HCT116 (cell line): ENCODE data around the gene ID1. TPM values are rescaled to one million over a fixed set of nuclear protein-coding genes. Genes with fewer than 3 reads are reported as not detected.

Experiments used
- ATAC-seq: fragments of 200-7000 bp; cut with Tn5 transposase; 2 replicates; pipeline ENCODE4 v1.9.1; 2020; ENCODE audit warnings: mild to moderate bottlenecking, moderate library complexity
- BruUV-seq: library from RNA; stranded (reverse); fragments of 400-500 nt; replicated peaks from 2 replicates; lab custom pipeline; 2021; lab: Mats Ljungman, UMichigan
- CTCF ChIA-PET: fragments of 300-600 bp; sonication (Branson Sonifier 250); formaldehyde crosslinking; loops from one replicate; lab custom pipeline; 2021; ENCODE audit warnings: antibody characterized with exemption; lab: Charles Lee
- POLR2A ChIA-PET: fragments of 300-600, 350-600 bp; sonication (Branson Sonifier 250); formaldehyde crosslinking; loops from one replicate; lab custom pipeline; 2021; ENCODE audit warnings: antibody characterized with exemption; lab: Charles Lee
- RAD21 ChIA-PET, 2 experiments: fragments of 300-600 bp; sonication (Branson Sonifier 250); formaldehyde crosslinking; loops; one replicate each; lab custom pipeline; 2023; ENCODE audit warnings: low total read pairs in 2 of 2; ENCODE audit not compliant: uncharacterized antibody in 2 of 2, unreplicated experiment in 2 of 2, low non-redundant PET in 1 of 2; lab: Charles Lee
- DNase-seq: peaks from one replicate; pipeline ENCODE4 v3.0.0-alpha.2; 2010; ENCODE audit warnings: low read depth, low spot score
- H2AFZ ChIP-seq: fragments of 200-600 bp; shearing (Covaris generic), sonication (generic); 2 replicates; pipeline ENCODE4 v1.6.1; 2017; ENCODE audit warnings: low read depth, mixed run types, mixed read lengths, antibody characterized with exemption, low read length; ENCODE audit not compliant: poor library complexity, severe bottlenecking
- H3K27ac ChIP-seq: 2 replicates; pipeline ENCODE4 v1.5.1; 2012; ENCODE audit warnings: low read depth, low read length
- H3K27me3 ChIP-seq: fragments of 200-600 bp; sonication (generic); 2 replicates; pipeline ENCODE4 v1.6.1; 2016; ENCODE audit warnings: mixed run types, low read length, mixed read lengths; ENCODE audit not compliant: insufficient read depth
- H3K36me3 ChIP-seq, 2 experiments: fragments of 200-500 bp in 1 of 2; fragments of 200-600 bp in 1 of 2; sonication (Bioruptor generic) in 1 of 2; sonication (generic) in 1 of 2; 2 replicates each; pipeline versions ENCODE4 v1.5.1 to v1.6.1; 2014 to 2016; ENCODE audit warnings: low read length in 2 of 2, inconsistent platforms in 1 of 2, mixed read lengths in 1 of 2, mixed run types in 1 of 2; ENCODE audit not compliant: insufficient read depth in 2 of 2, control insufficient read depth in 1 of 2
- H3K4me1 ChIP-seq, 2 experiments: fragments of 200-600 bp in 1 of 2; sonication (generic) in 1 of 2; 2 replicates each; pipeline versions ENCODE4 v1.5.1 to v1.6.1; 2012 to 2017; ENCODE audit warnings: low read length in 2 of 2, inconsistent platforms in 1 of 2, mild to moderate bottlenecking in 1 of 2, mixed read lengths in 1 of 2, mixed run types in 1 of 2, moderate library complexity in 1 of 2; ENCODE audit not compliant: insufficient read depth in 2 of 2, control insufficient read depth in 1 of 2
- H3K4me2 ChIP-seq: fragments of 200-600 bp; sonication (generic); 2 replicates; pipeline ENCODE4 v1.6.1; 2017; ENCODE audit warnings: mixed run types, low read length, mixed read lengths
- H3K4me3 ChIP-seq, 2 experiments: fragments of 200-600 bp in 1 of 2; sonication (generic) in 1 of 2; replicated peaks in 1 of 2; 2 replicates each; pipeline ENCODE4 v1.5.1; 2011 to 2016; ENCODE audit warnings: low read length in 2 of 2, control low read depth in 1 of 2, low read depth in 1 of 2, mild to moderate bottlenecking in 1 of 2, mixed read lengths in 1 of 2, mixed run types in 1 of 2
- H3K79me2 ChIP-seq: fragments of 200-600 bp; sonication (generic); 2 replicates; pipeline ENCODE4 v1.6.1; 2017; ENCODE audit warnings: mild to moderate bottlenecking, mixed run types, low read length, moderate library complexity, mixed read lengths; ENCODE audit not compliant: insufficient read depth
- H3K9ac ChIP-seq: fragments of 200-600 bp; sonication (generic); 2 replicates; pipeline ENCODE4 v1.6.1; 2016; ENCODE audit warnings: low read length, mixed read lengths
- H3K9me2 ChIP-seq: fragments of 200-600 bp; sonication (generic), shearing (Covaris generic); 2 replicates; pipeline ENCODE4 v1.6.1; 2017; ENCODE audit warnings: mixed run types, mild to moderate bottlenecking, moderate library complexity; ENCODE audit not compliant: insufficient read depth
- H3K9me3 ChIP-seq, 2 experiments: fragments of 200-500 bp in 1 of 2; fragments of 200-600 bp in 1 of 2; sonication (Bioruptor generic) in 1 of 2; sonication (generic) in 1 of 2; 2 replicates each; pipeline ENCODE4 v1.6.1; 2014 to 2017; ENCODE audit warnings: low read length in 2 of 2, mixed read lengths in 2 of 2, inconsistent platforms in 1 of 2, low read depth in 1 of 2, mild to moderate bottlenecking in 1 of 2, mixed run types in 1 of 2, moderate library complexity in 1 of 2; ENCODE audit not compliant: control insufficient read depth in 1 of 2, insufficient read depth in 1 of 2
- H4K20me1 ChIP-seq: fragments of 200-600 bp; sonication (generic), shearing (Covaris generic); 2 replicates; pipeline ENCODE4 v1.6.1; 2017; ENCODE audit warnings: mixed run types, mild to moderate bottlenecking, moderate library complexity; ENCODE audit not compliant: insufficient read depth
- CBX3 ChIP-seq: IDR thresholded peaks from 2 replicates; pipeline ENCODE4 v1.6.1; 2012; ENCODE audit warnings: low read depth
- CEBPB ChIP-seq: IDR thresholded peaks from 2 replicates; pipeline ENCODE4 v1.6.1; 2012; ENCODE audit warnings: low read depth
- CTCF ChIP-seq, 3 experiments: fragments of 200-600 bp in 1 of 3; sonication (generic) in 1 of 3; IDR thresholded peaks in 2 of 3; conservative IDR thresholded peaks in 1 of 3; 2 replicates each; pipeline ENCODE4 v1.5.1; 2012 to 2017; ENCODE audit warnings: low read depth in 2 of 3, low read length in 2 of 3, antibody characterized with exemption in 1 of 3, borderline replicate concordance in 1 of 3, control low read depth in 1 of 3, mild to moderate bottlenecking in 1 of 3, mixed read lengths in 1 of 3, mixed run types in 1 of 3, moderate library complexity in 1 of 3; ENCODE audit not compliant: insufficient read depth in 1 of 3
- EGR1 ChIP-seq: IDR thresholded peaks from 2 replicates; pipeline ENCODE4 v1.6.1; 2012; ENCODE audit warnings: low read depth
- ELF1 ChIP-seq: IDR thresholded peaks from 2 replicates; pipeline ENCODE4 v1.6.1; 2012; ENCODE audit warnings: low read depth, borderline replicate concordance
- EZH2 ChIP-seq: fragments of 200-600 bp; sonication (generic); IDR thresholded peaks from 2 replicates; pipeline ENCODE4 v1.6.1; 2017; ENCODE audit warnings: antibody characterized with exemption, mixed run types
- FOSL1 ChIP-seq: IDR thresholded peaks from 2 replicates; pipeline ENCODE4 v1.6.1; 2012; ENCODE audit warnings: low read depth
- JUND ChIP-seq: IDR thresholded peaks from 2 replicates; pipeline ENCODE4 v1.6.1; 2012
- POLR2A ChIP-seq: IDR thresholded peaks from 2 replicates; pipeline ENCODE4 v1.7.0; 2011; ENCODE audit warnings: borderline replicate concordance; ENCODE audit not compliant: insufficient read depth, insufficient read length; ENCODE audit errors: extremely low read depth
- POLR2AphosphoS5 ChIP-seq: IDR thresholded peaks from 2 replicates; pipeline ENCODE4 v1.6.1; 2011; ENCODE audit warnings: mild to moderate bottlenecking, low read depth, low read length, moderate library complexity
- SIN3A ChIP-seq: IDR thresholded peaks from 2 replicates; pipeline ENCODE4 v1.6.1; 2012; ENCODE audit warnings: low read depth
- SP1 ChIP-seq: IDR thresholded peaks from 2 replicates; pipeline ENCODE4 v1.6.1; 2012; ENCODE audit warnings: low read depth
- SRF ChIP-seq: IDR thresholded peaks from 2 replicates; pipeline ENCODE4 v1.6.1; 2012; ENCODE audit warnings: low read depth
- TCF7L2 ChIP-seq: IDR thresholded peaks from 2 replicates; pipeline ENCODE4 v1.7.0; 2011; ENCODE audit warnings: borderline replicate concordance, inconsistent platforms; ENCODE audit not compliant: insufficient read depth, insufficient read length; ENCODE audit errors: extremely low read depth
- YY1 ChIP-seq: IDR thresholded peaks from 2 replicates; pipeline ENCODE4 v1.6.1; 2011; ENCODE audit warnings: low read length, low read depth, moderate library complexity, mild to moderate bottlenecking; ENCODE audit not compliant: insufficient replicate concordance; ENCODE audit errors: extremely low read depth
- ZFX ChIP-seq: fragments of 450-650 bp; IDR thresholded peaks from 2 replicates; pipeline ENCODE4 v1.6.1; 2017
- ZNF274 ChIP-seq: fragments of 200-500 bp; sonication (Bioruptor generic); IDR thresholded peaks from 2 replicates; pipeline ENCODE4 v1.6.1; 2014; ENCODE audit warnings: mild to moderate bottlenecking, low read depth, low read length, inconsistent platforms
- intact Hi-C: fragments of 100-400 bp; cut with micrococcal nuclease; formaldehyde crosslinking; loops from 2 replicates; pipeline ENCODE4 v1.10.0; 2022
- total RNA-seq: library from RNA; stranded (reverse); gene quantifications from one replicate; pipeline ENCODE4 v1.2.1, GENCODE V29; 2021; ENCODE audit not compliant: unreplicated experiment
- TF ChIP-seq, protein P1 (sequence below): IDR thresholded peaks from 2 replicates; pipeline ENCODE4 v1.6.1; 2012; ENCODE audit warnings: low read depth
- TF ChIP-seq, protein P2 (sequence below): IDR thresholded peaks from 2 replicates; pipeline ENCODE4 v1.6.1; 2012
- TF ChIP-seq, protein P3 (sequence below): IDR thresholded peaks from 2 replicates; pipeline ENCODE4 v1.6.1; 2012

The ID1 gene
- total RNA-seq, 1 experiment from 2014 or later: 811 TPM

DNA sequence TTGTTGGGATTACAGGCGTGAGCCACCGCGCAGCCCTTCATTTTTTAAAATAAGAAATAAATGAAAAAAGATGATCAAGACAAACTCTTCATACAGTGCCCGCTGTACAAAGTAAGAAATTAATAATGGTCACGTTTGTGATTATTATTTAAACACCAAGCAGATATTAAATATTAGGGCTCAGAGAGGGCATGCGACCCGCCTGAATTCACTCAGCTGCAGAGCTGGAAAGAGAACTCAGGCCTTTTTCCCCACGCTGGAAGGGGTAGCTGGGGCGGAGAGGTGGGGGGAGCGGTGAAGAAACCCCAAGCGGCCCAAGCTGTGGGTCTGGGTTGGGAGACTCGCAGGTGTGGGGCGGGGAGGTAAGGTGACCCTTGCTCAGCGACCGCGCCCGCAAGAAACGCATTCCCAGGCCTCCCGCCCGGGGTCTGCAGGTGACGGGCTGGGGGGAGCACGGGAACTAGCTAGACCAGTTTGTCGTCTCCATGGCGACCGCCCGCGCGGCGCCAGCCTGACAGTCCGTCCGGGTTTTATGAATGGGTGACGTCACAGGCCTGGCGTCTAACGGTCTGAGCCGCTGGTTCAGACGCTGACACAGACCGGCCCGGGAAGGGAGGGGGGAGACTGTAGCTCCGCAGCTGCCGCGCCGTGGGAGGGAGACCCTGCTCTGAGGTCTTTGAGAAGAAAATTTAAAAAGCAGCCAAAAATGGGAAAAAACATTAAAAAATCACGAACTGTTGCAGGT lies 1.1 kb upstream of the ID1 start:
- H3K9ac ChIP-seq: peak overlapping the region; percentile 99
- H3K27me3 ChIP-seq: no peaks in the 10 kb centered on the region
- POLR2A ChIA-PET: interaction anchor here (0.7 to 20.0 kb wide), 14 partner anchors 8 to 758 kb away, joined by 3 to 1106 read pairs (median 7); partner anchors contain the start of gene BCL2L1
- H3K36me3 ChIP-seq: peaks cover 0 to 13% of the 10 kb centered on the region in 2 experiments; a peak in 2 of 4 replicates
- H3K9me2 ChIP-seq: no peaks in the 10 kb centered on the region
- CTCF ChIA-PET: interaction anchor here (0.7 to 3.0 kb wide), 9 partner anchors 9 to 120 kb away, joined by 4 to 24 read pairs (median 6); no protein-coding TSS in a partner anchor
- H2AFZ ChIP-seq: no peak overlapping the region
- H3K9me3 ChIP-seq: no peaks in the 10 kb centered on the region
- DNase-seq (peak; percentile 96), ATAC-seq (peak; percentile 42)
- no peaks in the 10 kb centered on the region; the same call in 1 of the 2 replicates for H4K20me1 ChIP-seq
- BruUV-seq: no TSS peak
- RAD21 ChIA-PET: interaction anchor here (1.1 to 1.9 kb wide), 5 partner anchors 9 to 37 kb away, joined by 4 to 6 read pairs (median 4); no protein-coding TSS in a partner anchor
- H3K27ac ChIP-seq: peak overlapping the region; percentile 98
- peaks cover 50 to 81% of the 10 kb centered on the region in 2 experiments for H3K4me1 ChIP-seq
- peak overlapping the region; percentile 91 to 96 for H3K4me3 ChIP-seq
- H3K4me2 ChIP-seq: peak overlapping the region; percentile 75
- intact Hi-C loops: no loop called here
- peaks cover 27% of the 10 kb centered on the region for H3K79me2 ChIP-seq
- TF ChIP-seq EGR1 (no peak), POLR2A (no peak), CBX3 (no peak), EZH2 (no peak), TCF7L2 (peak; percentile 89), SRF (no peak), JUND (no peak), YY1 (peak; percentile 11), ZNF274 (no peak), SIN3A (no peak), FOSL1 (no peak), POLR2AphosphoS5 (peak; percentile 92), SP1 (no peak), CTCF (IDR thresholded peaks at IDR 0.05 in 2 of 3, conservative IDR thresholded peaks at IDR 0.05 in 1 of 3; ENCODE audit: borderline replicate concordance in 1 of 3, insufficient read depth in 1 of 3, low read depth in 2 of 3, low read length in 2 of 3) (no peak), ZFX (no peak), CEBPB (no peak), ELF1 (no peak)
- TF ChIP-seq, protein P1, sequence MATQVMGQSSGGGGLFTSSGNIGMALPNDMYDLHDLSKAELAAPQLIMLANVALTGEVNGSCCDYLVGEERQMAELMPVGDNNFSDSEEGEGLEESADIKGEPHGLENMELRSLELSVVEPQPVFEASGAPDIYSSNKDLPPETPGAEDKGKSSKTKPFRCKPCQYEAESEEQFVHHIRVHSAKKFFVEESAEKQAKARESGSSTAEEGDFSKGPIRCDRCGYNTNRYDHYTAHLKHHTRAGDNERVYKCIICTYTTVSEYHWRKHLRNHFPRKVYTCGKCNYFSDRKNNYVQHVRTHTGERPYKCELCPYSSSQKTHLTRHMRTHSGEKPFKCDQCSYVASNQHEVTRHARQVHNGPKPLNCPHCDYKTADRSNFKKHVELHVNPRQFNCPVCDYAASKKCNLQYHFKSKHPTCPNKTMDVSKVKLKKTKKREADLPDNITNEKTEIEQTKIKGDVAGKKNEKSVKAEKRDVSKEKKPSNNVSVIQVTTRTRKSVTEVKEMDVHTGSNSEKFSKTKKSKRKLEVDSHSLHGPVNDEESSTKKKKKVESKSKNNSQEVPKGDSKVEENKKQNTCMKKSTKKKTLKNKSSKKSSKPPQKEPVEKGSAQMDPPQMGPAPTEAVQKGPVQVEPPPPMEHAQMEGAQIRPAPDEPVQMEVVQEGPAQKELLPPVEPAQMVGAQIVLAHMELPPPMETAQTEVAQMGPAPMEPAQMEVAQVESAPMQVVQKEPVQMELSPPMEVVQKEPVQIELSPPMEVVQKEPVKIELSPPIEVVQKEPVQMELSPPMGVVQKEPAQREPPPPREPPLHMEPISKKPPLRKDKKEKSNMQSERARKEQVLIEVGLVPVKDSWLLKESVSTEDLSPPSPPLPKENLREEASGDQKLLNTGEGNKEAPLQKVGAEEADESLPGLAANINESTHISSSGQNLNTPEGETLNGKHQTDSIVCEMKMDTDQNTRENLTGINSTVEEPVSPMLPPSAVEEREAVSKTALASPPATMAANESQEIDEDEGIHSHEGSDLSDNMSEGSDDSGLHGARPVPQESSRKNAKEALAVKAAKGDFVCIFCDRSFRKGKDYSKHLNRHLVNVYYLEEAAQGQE: no peak
- TF ChIP-seq, protein P2, sequence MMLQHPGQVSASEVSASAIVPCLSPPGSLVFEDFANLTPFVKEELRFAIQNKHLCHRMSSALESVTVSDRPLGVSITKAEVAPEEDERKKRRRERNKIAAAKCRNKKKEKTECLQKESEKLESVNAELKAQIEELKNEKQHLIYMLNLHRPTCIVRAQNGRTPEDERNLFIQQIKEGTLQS: no peak
- TF ChIP-seq, protein P3, sequence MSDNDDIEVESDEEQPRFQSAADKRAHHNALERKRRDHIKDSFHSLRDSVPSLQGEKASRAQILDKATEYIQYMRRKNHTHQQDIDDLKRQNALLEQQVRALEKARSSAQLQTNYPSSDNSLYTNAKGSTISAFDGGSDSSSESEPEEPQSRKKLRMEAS: no peak
